ES-I3 (cell line): Measurements from ENCODE around the gene CNP.
A peak's percentile ranks its signal among the peaks of the same experiment; 100 is the strongest.

Experiments
- H3K36me3 ChIP-seq: 2 replicates; pipeline ENCODE4 v1.6.1; 2013; ENCODE audit warnings: mild to moderate bottlenecking, low read length, control low read depth, moderate library complexity; ENCODE audit not compliant: insufficient read depth
- H3K4me1 ChIP-seq: 2 replicates; pipeline ENCODE4 v1.6.1; 2013; ENCODE audit warnings: mild to moderate bottlenecking, control low read depth, low read length; ENCODE audit not compliant: insufficient read depth
- H3K9ac ChIP-seq: 2 replicates; pipeline ENCODE4 v1.6.1; 2013; ENCODE audit warnings: low read depth, mild to moderate bottlenecking, low read length, moderate library complexity
- H3K9me3 ChIP-seq: 2 replicates; pipeline ENCODE4 v1.6.1; 2013; ENCODE audit warnings: mild to moderate bottlenecking, low read length, moderate library complexity; ENCODE audit not compliant: control insufficient read depth, insufficient read depth

Gene CNP

DNA sequence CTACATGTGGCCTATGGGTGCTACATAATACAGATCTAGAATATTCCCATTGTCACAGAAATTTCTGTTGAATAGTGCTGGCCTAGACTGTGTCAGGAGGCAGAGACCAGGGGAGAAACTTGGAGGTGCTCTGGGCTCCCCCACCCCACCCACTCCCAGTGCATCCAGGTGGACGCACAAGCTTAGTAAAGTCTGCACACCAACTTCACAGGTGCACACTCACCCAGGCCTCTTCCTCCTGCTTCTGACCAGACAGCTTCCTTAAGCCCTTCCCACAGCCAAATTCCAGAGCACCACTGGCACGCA is 7.6 kb upstream of the CNP start:
- peaks cover 20% of the 10 kb centered on the region for H3K4me1 ChIP-seq
- no peak overlapping the region for H3K9ac ChIP-seq
- no peaks in the 10 kb centered on the region for H3K36me3 ChIP-seq
- no peaks in the 10 kb centered on the region for H3K9me3 ChIP-seq

- Histone ChIP-seq H3K4me1 (peaks cover 20% of the 10 kb centered on the region), H3K36me3 (no peaks in the 10 kb centered on the region), H3K9me3 (no peaks in the 10 kb centered on the region), H3K9ac (no peak overlapping the region)
Observed at GRCh38 chr17:41959336-41960095, 7.1 kb upstream of the CNP start.

GRCh38 chr17:41962111-41962510 is 4.5 kb upstream of the CNP start:
- no peaks in the 10 kb centered on the region for H3K36me3 ChIP-seq
- H3K4me1 ChIP-seq = peaks cover 24% of the 10 kb centered on the region
- no peaks in the 10 kb centered on the region for H3K9me3 ChIP-seq
- H3K9ac ChIP-seq = no peak overlapping the region

DNA sequence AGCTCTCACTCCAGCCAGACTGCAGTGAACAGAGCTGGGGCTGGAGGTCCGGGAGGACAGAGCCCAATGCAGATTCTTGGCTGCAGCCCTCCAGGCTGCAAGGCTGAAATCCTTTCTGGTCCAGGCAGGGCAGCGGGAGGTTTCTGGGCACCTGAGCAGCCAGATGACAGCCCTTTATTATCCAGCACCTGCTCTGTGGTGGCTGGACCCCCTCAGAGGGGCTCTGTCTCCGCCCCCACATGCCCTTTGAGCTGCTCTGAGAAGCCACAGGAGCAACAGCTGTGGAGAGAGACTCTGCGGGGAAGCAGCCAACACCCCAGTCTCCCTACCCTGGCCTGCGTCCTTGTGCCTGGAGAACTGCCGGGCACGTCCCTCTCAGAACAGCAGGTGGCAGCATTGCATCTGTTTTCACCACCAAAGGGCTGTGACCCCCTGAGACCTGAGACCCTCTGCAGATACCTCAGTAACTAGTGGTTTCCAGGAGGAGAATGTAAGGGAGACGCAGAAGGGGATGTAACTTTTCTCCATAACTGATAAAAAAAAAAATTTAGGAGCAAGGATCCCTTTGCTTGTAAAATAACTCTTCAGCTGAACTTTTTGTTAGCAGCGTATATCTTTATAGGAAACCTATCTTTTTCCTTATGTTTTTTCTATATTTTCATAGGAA is 3.7 kb upstream of the CNP start:
- no peaks in the 10 kb centered on the region for H3K36me3 ChIP-seq
- no peak overlapping the region for H3K9ac ChIP-seq
- no peaks in the 10 kb centered on the region for H3K9me3 ChIP-seq
- H3K4me1 ChIP-seq = peaks cover 16% of the 10 kb centered on the region

- peaks cover under 1% of the 10 kb centered on the region; the same call in 1 of the 2 replicates for H3K36me3 ChIP-seq
- H3K9ac ChIP-seq = peak overlapping the region; percentile 72
- peaks cover 6% of the 10 kb centered on the region; the same call in 1 of the 2 replicates for H3K4me1 ChIP-seq
- no peaks in the 10 kb centered on the region for H3K9me3 ChIP-seq
Observed at GRCh38 chr17:41965694-41966462, 717 bp upstream of the CNP start.

DNA sequence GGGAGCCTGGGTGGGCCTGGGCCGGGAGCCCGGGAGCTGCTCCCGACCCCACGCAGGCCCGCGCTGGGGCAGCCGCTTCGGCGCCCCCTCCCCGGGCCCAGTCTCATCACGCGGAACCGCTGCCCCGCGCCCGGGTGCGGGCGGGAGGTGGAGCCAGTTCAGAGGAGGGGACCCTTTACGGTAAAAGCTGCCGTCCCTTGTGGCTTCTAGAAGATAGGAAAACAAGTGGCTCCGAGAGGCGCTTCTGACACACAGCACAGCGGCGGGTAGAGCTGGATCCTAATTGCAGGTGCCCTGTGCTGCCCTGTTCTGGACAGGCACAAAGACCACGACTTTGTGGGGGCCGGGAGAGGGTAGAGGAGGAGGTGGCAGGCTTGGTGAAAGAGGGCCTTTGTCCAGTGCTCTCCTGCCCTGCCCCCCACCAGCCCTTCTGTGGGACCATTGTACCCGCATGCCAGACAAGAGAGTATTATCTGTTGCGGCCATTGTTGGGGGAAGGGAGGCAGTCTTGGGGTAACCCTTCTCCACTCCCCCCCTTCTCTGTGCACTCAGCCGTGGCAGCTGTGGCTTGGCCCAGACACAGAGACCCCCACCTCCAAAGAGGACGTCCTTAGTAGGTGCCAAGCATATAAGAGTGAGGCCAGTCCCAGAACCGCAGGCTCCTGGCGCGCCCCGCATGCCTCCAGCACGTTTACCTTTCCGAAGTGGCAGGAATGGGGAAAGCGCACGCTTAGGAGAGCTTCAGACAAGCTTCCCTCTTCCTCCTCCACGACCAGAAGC is 736 bp downstream of the CNP start:
- Histone ChIP-seq H3K36me3 (peaks cover 4% of the 10 kb centered on the region; the same call in 1 of the 2 replicates), H3K9me3 (no peaks in the 10 kb centered on the region), H3K9ac (peak overlapping the region; percentile 72), H3K4me1 (peaks cover 6% of the 10 kb centered on the region; the same call in 1 of the 2 replicates)

DNA sequence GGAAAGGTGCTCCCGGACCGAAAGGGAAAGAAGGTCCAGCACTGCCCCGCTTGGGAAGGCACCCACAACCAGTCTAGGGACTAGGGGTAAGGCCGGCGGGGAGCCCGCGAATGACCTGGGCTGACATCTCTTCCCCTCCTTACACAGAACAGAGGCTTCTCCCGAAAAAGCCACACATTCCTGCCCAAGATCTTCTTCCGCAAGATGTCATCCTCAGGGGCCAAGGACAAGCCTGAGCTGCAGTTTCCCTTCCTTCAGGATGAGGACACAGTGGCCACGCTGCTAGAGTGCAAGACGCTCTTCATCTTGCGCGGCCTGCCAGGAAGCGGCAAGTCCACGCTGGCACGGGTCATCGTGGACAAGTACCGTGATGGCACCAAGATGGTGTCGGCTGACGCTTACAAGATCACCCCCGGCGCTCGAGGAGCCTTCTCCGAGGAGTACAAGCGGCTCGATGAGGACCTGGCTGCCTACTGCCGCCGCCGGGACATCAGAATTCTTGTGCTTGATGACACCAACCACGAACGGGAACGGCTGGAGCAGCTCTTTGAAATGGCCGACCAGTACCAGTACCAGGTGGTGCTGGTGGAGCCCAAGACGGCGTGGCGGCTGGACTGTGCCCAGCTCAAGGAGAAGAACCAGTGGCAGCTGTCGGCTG is 1.5 kb downstream of the CNP start:
- Histone ChIP-seq H3K36me3 (peaks cover 4% of the 10 kb centered on the region; the same call in 1 of the 2 replicates), H3K4me1 (peaks cover 6% of the 10 kb centered on the region; the same call in 1 of the 2 replicates), H3K9me3 (no peaks in the 10 kb centered on the region), H3K9ac (no peak overlapping the region)

GRCh38 chr17:41968676-41969075 is 2.1 kb downstream of the CNP start:
- no peak overlapping the region for H3K9ac ChIP-seq
- peaks cover 6% of the 10 kb centered on the region; the same call in 1 of the 2 replicates for H3K4me1 ChIP-seq
- H3K9me3 ChIP-seq = no peaks in the 10 kb centered on the region
- H3K36me3 ChIP-seq = peaks cover 4% of the 10 kb centered on the region; the same call in 1 of the 2 replicates

DNA sequence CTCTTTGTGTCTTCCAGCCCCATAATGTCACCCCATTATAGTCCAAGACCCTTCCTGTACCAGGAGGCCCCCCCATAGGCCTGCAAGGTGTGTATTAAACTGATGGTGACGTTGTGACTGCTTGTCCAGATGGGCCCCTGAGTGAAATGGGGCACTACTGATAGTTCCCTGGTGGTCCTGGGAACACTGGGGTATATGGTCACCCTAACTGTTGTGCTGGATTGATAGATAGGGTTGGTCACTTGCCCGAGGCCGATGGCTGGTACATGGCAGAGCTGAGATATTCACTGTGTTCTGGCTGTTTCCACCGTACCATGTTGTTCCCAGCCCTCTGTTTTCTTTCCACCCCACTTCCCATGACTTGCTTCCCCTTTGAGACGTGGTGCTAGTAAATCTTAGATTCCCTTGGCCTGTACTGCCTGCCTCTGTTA is 4.3 kb downstream of the CNP start:
- Histone ChIP-seq H3K9me3 (no peaks in the 10 kb centered on the region), H3K4me1 (no peaks in the 10 kb centered on the region), H3K36me3 (peaks cover 19% of the 10 kb centered on the region), H3K9ac (no peak overlapping the region)

- peaks cover 25% of the 10 kb centered on the region for H3K36me3 ChIP-seq
- no peaks in the 10 kb centered on the region for H3K4me1 ChIP-seq
- H3K9me3 ChIP-seq = no peaks in the 10 kb centered on the region
- no peak overlapping the region for H3K9ac ChIP-seq
Observed at GRCh38 chr17:41971721-41972523, 5.3 kb downstream of the CNP start.

- Histone ChIP-seq H3K36me3 (peaks cover 32% of the 10 kb centered on the region), H3K9ac (no peak overlapping the region), H3K4me1 (no peaks in the 10 kb centered on the region)
Observed at GRCh38 chr17:41972571-41973407, 6.2 kb downstream of the CNP start.

GRCh38 chr17:41973408-41973811 is 6.8 kb downstream of the CNP start:
- no peaks in the 10 kb centered on the region for H3K4me1 ChIP-seq
- peaks cover 38% of the 10 kb centered on the region for H3K36me3 ChIP-seq
- no peaks in the 10 kb centered on the region for H3K9me3 ChIP-seq
- H3K9ac ChIP-seq = no peak overlapping the region

More at GRCh38 chr17:41972571-41973407, 6.2 kb downstream of the CNP start:
- no peaks in the 10 kb centered on the region for H3K9me3 ChIP-seq
